ENCODE results near the gene CKAP2L.

Gene CKAP2L

GRCh38 chr2:112762276-112762675, 2.1 kb downstream of the CKAP2L start:
- no peak for DNase-seq (ENCODE audit: low read depth in 2 of 3, low spot score in 1 of 3)

GRCh38 chr2:112760149-112760548, 4.3 kb downstream of the CKAP2L start:
- no peak for DNase-seq (ENCODE audit: low read depth in 2 of 3, low spot score in 1 of 3)

GRCh38 chr2:112758711-112759110, 5.7 kb downstream of the CKAP2L start:
- DNase-seq (ENCODE audit: low read depth in 2 of 3, low spot score in 1 of 3), result no peak

- DNase-seq (ENCODE audit: low read depth in 2 of 3, low spot score in 1 of 3), result no peak
Observed at GRCh38 chr2:112757265-112757664, 7.1 kb downstream of the CKAP2L start.

GRCh38 chr2:112756207-112756606, 8.2 kb downstream of the CKAP2L start:
- no peak for DNase-seq (ENCODE audit: low read depth in 2 of 3, low spot score in 1 of 3)

GRCh38 chr2:112755444-112755843, 9.0 kb downstream of the CKAP2L start:
- no peak for DNase-seq (ENCODE audit: low read depth in 2 of 3, low spot score in 1 of 3)

- no peak for DNase-seq (ENCODE audit: low read depth in 2 of 3, low spot score in 1 of 3)
Observed at GRCh38 chr2:112754564-112754963, 9.8 kb downstream of the CKAP2L start.

- no peak for DNase-seq (ENCODE audit: low read depth in 2 of 3, low spot score in 1 of 3)
Observed at GRCh38 chr2:112752667-112753066, 11.7 kb downstream of the CKAP2L start.

- no peak for DNase-seq (ENCODE audit: low read depth in 2 of 3, low spot score in 1 of 3)
Observed at GRCh38 chr2:112751451-112752197, 12.8 kb downstream of the CKAP2L start.

GRCh38 chr2:112750560-112750843, 13.9 kb downstream of the CKAP2L start:
- DNase-seq (ENCODE audit: low read depth in 2 of 3, low spot score in 1 of 3), result no peak

GRCh38 chr2:112749755-112750559, 14.5 kb downstream of the CKAP2L start:
- peak; percentile 61 to 78 (median 76) for DNase-seq (ENCODE audit: low read depth in 2 of 3, low spot score in 1 of 3)

GRCh38 chr2:112740527-112740926, 23.9 kb downstream of the CKAP2L start:
- no peak for DNase-seq (ENCODE audit: low read depth in 2 of 3, low spot score in 1 of 3)

- no peak for DNase-seq (ENCODE audit: low read depth in 2 of 3, low spot score in 1 of 3)
Observed at GRCh38 chr2:112737542-112738232, 26.7 kb downstream of the CKAP2L start.

GRCh38 chr2:112733871-112734270, 30.5 kb downstream of the CKAP2L start:
- DNase-seq (ENCODE audit: low read depth in 2 of 3, low spot score in 1 of 3), result no peak

GRCh38 chr2:112733456-112733855, 31.0 kb downstream of the CKAP2L start:
- no peak for DNase-seq (ENCODE audit: low read depth in 2 of 3, low spot score in 1 of 3)

- DNase-seq (ENCODE audit: low read depth in 2 of 3, low spot score in 1 of 3), result no peak
Observed at GRCh38 chr2:112731479-112731878, 32.9 kb downstream of the CKAP2L start.

- no peak for DNase-seq (ENCODE audit: low read depth in 2 of 3, low spot score in 1 of 3)
Observed at GRCh38 chr2:112730791-112731190, 33.6 kb downstream of the CKAP2L start.

- no peak for DNase-seq (ENCODE audit: low read depth in 2 of 3, low spot score in 1 of 3)
Observed at GRCh38 chr2:112730216-112730615, 34.2 kb downstream of the CKAP2L start.

GRCh38 chr2:112728378-112729175, 35.8 kb downstream of the CKAP2L start:
- no peak for DNase-seq (ENCODE audit: low read depth in 2 of 3, low spot score in 1 of 3)

GRCh38 chr2:112728029-112728362, 36.4 kb downstream of the CKAP2L start:
- DNase-seq (ENCODE audit: low read depth in 2 of 3, low spot score in 1 of 3), result no peak

- no peak for DNase-seq (ENCODE audit: low read depth in 2 of 3, low spot score in 1 of 3)
Observed at GRCh38 chr2:112727276-112728028, 37.0 kb downstream of the CKAP2L start.

Data from stimulated activated CD4-positive, alpha-beta T cell treated with anti-CD3 and anti-CD28 coated beads, Interleukin-12 subunit alpha, Interleukin-12 subunit beta, amount 100 ng/mL, for 48 hours (primary cell).